SHP77 (cell line): ENCODE results near the gene DDX3X.
"Not testable (repeated sequence)": the region's sequence is repeated elsewhere in the genome, so short reads cannot be mapped to it uniquely, and the experiment has no call there.

Experiments used
- DNase-seq, 2 experiments: peaks; one replicate each; lab custom pipeline; 2025; lab: John Stamatoyannopoulos, UW

DDX3X gene

GRCh38 chrX:41373989-41374606 is 40.1 kb downstream of the DDX3X start:
- no peak for DNase-seq

- no peak for DNase-seq
These were observed 43.7 kb downstream of the DDX3X start for GRCh38 chrX:41377624-41378023.

GRCh38 chrX:41381685-41382084 is 47.7 kb downstream of the DDX3X start:
- DNase-seq, result no peak

- DNase-seq, result no peak
These were observed 49.0 kb downstream of the DDX3X start for GRCh38 chrX:41382714-41383645.

- DNase-seq, result no peak
These were observed 50.2 kb downstream of the DDX3X start for GRCh38 chrX:41384051-41384705.

GRCh38 chrX:41386222-41386990 is 52.4 kb downstream of the DDX3X start:
- DNase-seq, result no peak

- no peak for DNase-seq
These were observed 54.6 kb downstream of the DDX3X start for GRCh38 chrX:41388543-41388942.

GRCh38 chrX:41389311-41389888 is 55.4 kb downstream of the DDX3X start:
- DNase-seq, result no peak

GRCh38 chrX:41390576-41390975 is 56.6 kb downstream of the DDX3X start:
- DNase-seq, result not testable (repeated sequence)

- no peak for DNase-seq
These were observed 57.6 kb downstream of the DDX3X start for GRCh38 chrX:41391606-41392005.

GRCh38 chrX:41394293-41394692 is 60.3 kb downstream of the DDX3X start:
- DNase-seq, result no peak

- no peak for DNase-seq
These were observed 63.3 kb downstream of the DDX3X start for GRCh38 chrX:41397219-41397618.

- DNase-seq, result no peak
These were observed 63.8 kb downstream of the DDX3X start for GRCh38 chrX:41397768-41398167.

- DNase-seq, result not testable (repeated sequence)
These were observed 68.6 kb downstream of the DDX3X start for GRCh38 chrX:41402556-41402955.

- DNase-seq, result no peak
These were observed 71.6 kb downstream of the DDX3X start for GRCh38 chrX:41405551-41405950.

GRCh38 chrX:41406201-41406600 is 72.2 kb downstream of the DDX3X start:
- no peak for DNase-seq

- DNase-seq, result no peak
These were observed 73.9 kb downstream of the DDX3X start for GRCh38 chrX:41407816-41408215.

GRCh38 chrX:41408576-41408975 is 74.6 kb downstream of the DDX3X start:
- no peak for DNase-seq

GRCh38 chrX:41409006-41409405 is 75.0 kb downstream of the DDX3X start:
- DNase-seq, result no peak

- not testable (repeated sequence) for DNase-seq
These were observed 77.3 kb downstream of the DDX3X start for GRCh38 chrX:41411222-41411621.

- DNase-seq, result no peak
These were observed 78.5 kb downstream of the DDX3X start for GRCh38 chrX:41412261-41413081.
